ENCODE data around the gene KLF6. TPM values are rescaled to one million over a fixed set of nuclear protein-coding genes. Genes with fewer than 3 reads are reported as not detected.

KLF6 gene
- total and polyA plus RNA-seq, 2 experiments from 2014 or later, result 19.6 to 35.4 TPM

- Mint-ChIP-seq H3K36me3 (ENCODE audit: low read depth) (peaks cover 19% of the 10 kb centered on the region), H3K9me3 (peaks cover 6% of the 10 kb centered on the region), H3K4me1 (peaks cover 43% of the 10 kb centered on the region), H3K27me3 (ENCODE audit: insufficient read depth, low read depth, poor library complexity) (peaks cover 31% of the 10 kb centered on the region), H3K27ac (peak overlapping the region; percentile 97), H3K4me3 (peak overlapping the region; percentile 96)
- DNase-seq (ENCODE audit: low spot score) (peak; percentile 84), ATAC-seq (peak; percentile 27)
- H3K4me1 ChIP-seq (ENCODE audit: insufficient read depth), result peaks cover 28% of the 10 kb centered on the region
- H3K9me2 ChIP-seq (ENCODE audit: insufficient read depth), result no peaks in the 10 kb centered on the region
- TF ChIP-seq EZH2phosphoT487 (IDR thresholded peaks at IDR 0.05; ENCODE audit: unreplicated experiment) (no peak), CTCF (conservative IDR thresholded peaks at IDR 0.05; ENCODE audit: low read depth in 2 of 2) (no peak), ZNF114 (CRISPR knock-in tag; IDR thresholded peaks at IDR 0.05) (no peak), ZNF462 (CRISPR knock-in tag; IDR thresholded peaks at IDR 0.05) (no peak), POLR2AphosphoS5 (IDR thresholded peaks at IDR 0.05; ENCODE audit: low read depth) (no peak), STAT1 (IDR thresholded peaks at IDR 0.05; ENCODE audit: unreplicated experiment) (no peak), NANOG (IDR thresholded peaks at IDR 0.05; ENCODE audit: borderline replicate concordance) (no peak), CREB1 (CRISPR knock-in tag; IDR thresholded peaks at IDR 0.05; ENCODE audit: low read depth) (no peak), JUNB (IDR thresholded peaks at IDR 0.05; ENCODE audit: unreplicated experiment) (no peak), EZH2 (IDR thresholded peaks at IDR 0.05; ENCODE audit: low read depth, unreplicated experiment) (no peak), ZNF331 (CRISPR knock-in tag; IDR thresholded peaks at IDR 0.05; ENCODE audit: low read depth) (no peak)
- TF ChIP-seq, protein P1, sequence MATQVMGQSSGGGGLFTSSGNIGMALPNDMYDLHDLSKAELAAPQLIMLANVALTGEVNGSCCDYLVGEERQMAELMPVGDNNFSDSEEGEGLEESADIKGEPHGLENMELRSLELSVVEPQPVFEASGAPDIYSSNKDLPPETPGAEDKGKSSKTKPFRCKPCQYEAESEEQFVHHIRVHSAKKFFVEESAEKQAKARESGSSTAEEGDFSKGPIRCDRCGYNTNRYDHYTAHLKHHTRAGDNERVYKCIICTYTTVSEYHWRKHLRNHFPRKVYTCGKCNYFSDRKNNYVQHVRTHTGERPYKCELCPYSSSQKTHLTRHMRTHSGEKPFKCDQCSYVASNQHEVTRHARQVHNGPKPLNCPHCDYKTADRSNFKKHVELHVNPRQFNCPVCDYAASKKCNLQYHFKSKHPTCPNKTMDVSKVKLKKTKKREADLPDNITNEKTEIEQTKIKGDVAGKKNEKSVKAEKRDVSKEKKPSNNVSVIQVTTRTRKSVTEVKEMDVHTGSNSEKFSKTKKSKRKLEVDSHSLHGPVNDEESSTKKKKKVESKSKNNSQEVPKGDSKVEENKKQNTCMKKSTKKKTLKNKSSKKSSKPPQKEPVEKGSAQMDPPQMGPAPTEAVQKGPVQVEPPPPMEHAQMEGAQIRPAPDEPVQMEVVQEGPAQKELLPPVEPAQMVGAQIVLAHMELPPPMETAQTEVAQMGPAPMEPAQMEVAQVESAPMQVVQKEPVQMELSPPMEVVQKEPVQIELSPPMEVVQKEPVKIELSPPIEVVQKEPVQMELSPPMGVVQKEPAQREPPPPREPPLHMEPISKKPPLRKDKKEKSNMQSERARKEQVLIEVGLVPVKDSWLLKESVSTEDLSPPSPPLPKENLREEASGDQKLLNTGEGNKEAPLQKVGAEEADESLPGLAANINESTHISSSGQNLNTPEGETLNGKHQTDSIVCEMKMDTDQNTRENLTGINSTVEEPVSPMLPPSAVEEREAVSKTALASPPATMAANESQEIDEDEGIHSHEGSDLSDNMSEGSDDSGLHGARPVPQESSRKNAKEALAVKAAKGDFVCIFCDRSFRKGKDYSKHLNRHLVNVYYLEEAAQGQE (IDR thresholded peaks at IDR 0.05; ENCODE audit: unreplicated experiment), result no peak
- TF ChIP-seq, protein P2, sequence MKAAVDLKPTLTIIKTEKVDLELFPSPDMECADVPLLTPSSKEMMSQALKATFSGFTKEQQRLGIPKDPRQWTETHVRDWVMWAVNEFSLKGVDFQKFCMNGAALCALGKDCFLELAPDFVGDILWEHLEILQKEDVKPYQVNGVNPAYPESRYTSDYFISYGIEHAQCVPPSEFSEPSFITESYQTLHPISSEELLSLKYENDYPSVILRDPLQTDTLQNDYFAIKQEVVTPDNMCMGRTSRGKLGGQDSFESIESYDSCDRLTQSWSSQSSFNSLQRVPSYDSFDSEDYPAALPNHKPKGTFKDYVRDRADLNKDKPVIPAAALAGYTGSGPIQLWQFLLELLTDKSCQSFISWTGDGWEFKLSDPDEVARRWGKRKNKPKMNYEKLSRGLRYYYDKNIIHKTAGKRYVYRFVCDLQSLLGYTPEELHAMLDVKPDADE (IDR thresholded peaks at IDR 0.05), result no peak
- H2AFZ ChIP-seq, result no peak overlapping the region
- H3K27ac ChIP-seq (ENCODE audit: low read depth), result peak overlapping the region; percentile 91; the same call in 1 of the 2 replicates
- H3K36me3 ChIP-seq (ENCODE audit: insufficient read depth), result peaks cover 6% of the 10 kb centered on the region; the same call in 1 of the 2 replicates
- peaks cover 20% of the 10 kb centered on the region for H4K20me1 ChIP-seq (replicated peaks; ENCODE audit: insufficient read depth)
- peak overlapping the region; percentile 61 for H3K4me3 ChIP-seq
- peaks cover 3% of the 10 kb centered on the region; the same call in 1 of the 2 replicates for H3F3A ChIP-seq (replicated peaks; ENCODE audit: low read depth)
- H3K27me3 ChIP-seq (ENCODE audit: insufficient read depth), result 0 out of 2 replicates have a peak, but pooled peaks cover 5% of the 10 kb centered on the region
- peak overlapping the region; percentile 89 for H3K4me2 ChIP-seq
- H3K79me2 ChIP-seq (replicated peaks; ENCODE audit: insufficient read depth), result peaks cover 32% of the 10 kb centered on the region
These were observed 1.4 kb upstream of the KLF6 start for GRCh38 chr10:3786295-3787015.
